NT2/D1 (cell line): ENCODE measurements around the gene METTL1.

ENCODE experiments used
- SUZ12 ChIP-seq: IDR thresholded peaks from 2 replicates; pipeline ENCODE4 v1.6.1; 2011; ENCODE audit not compliant: insufficient read length, insufficient read depth; ENCODE audit errors: extremely low read depth
- YY1 ChIP-seq: IDR thresholded peaks from 2 replicates; pipeline ENCODE4 v1.6.1; 2011; ENCODE audit not compliant: insufficient read length, insufficient read depth
- ZNF274 ChIP-seq: IDR thresholded peaks from 2 replicates; pipeline ENCODE4 v1.6.1; 2011; ENCODE audit warnings: mild to moderate bottlenecking, low read depth, low read length

GRCh38 chr12:57811028-57811755 is 39.3 kb upstream of the METTL1 start:
- TF ChIP-seq ZNF274 (no peak), SUZ12 (no peak), YY1 (no peak)
